ENCODE results near the gene ACSL4. TPM values are rescaled to one million over a fixed set of nuclear protein-coding genes. Genes with fewer than 3 reads are reported as not detected.
"Not testable (repeated sequence)": the region's sequence is repeated elsewhere in the genome, so short reads cannot be mapped to it uniquely, and the experiment has no call there.

Gene ACSL4
- total RNA-seq, 1 donor: 117 TPM

- no peaks in the 10 kb centered on the region for H4K20me1 ChIP-seq (ENCODE audit: insufficient read depth, low read length)
- peaks cover 8% of the 10 kb centered on the region for H3K79me2 ChIP-seq (ENCODE audit: insufficient read depth, low read length)
- H3K9me3 ChIP-seq (ENCODE audit: low read depth, low read length): no peaks in the 10 kb centered on the region
- H3K36me3 ChIP-seq (ENCODE audit: insufficient read depth, low read length): peaks cover 27% of the 10 kb centered on the region
- no peak overlapping the region for H3K4me2 ChIP-seq (ENCODE audit: insufficient read depth, low read length)
- no peak overlapping the region for H3K27ac ChIP-seq (ENCODE audit: low read depth, low read length)
- no peak overlapping the region for H2AFZ ChIP-seq (ENCODE audit: low read length)
- H3K4me1 ChIP-seq (ENCODE audit: insufficient read depth, low read length): no peaks in the 10 kb centered on the region
- H3K27me3 ChIP-seq (ENCODE audit: insufficient read depth, low read length): peaks cover 2% of the 10 kb centered on the region
- H3K4me3 ChIP-seq (ENCODE audit: insufficient read depth, low read length): no peak overlapping the region
- no peak for DNase-seq (ENCODE audit: insufficient read length, low spot score, missing footprints)
- TF ChIP-seq CTCF (IDR thresholded peaks at IDR 0.05; ENCODE audit: extremely low read depth, low read depth, low read length): no peak
Observed at GRCh38 chrX:109667986-109668385, 65.1 kb downstream of the ACSL4 start.

- H3K4me3 ChIP-seq (ENCODE audit: insufficient read depth, low read length): no peak overlapping the region
- H3K27me3 ChIP-seq (ENCODE audit: insufficient read depth, low read length): peaks cover 5% of the 10 kb centered on the region
- H3K36me3 ChIP-seq (ENCODE audit: insufficient read depth, low read length): peaks cover 26% of the 10 kb centered on the region
- no peak overlapping the region for H2AFZ ChIP-seq (ENCODE audit: low read length)
- no peak overlapping the region for H3K27ac ChIP-seq (ENCODE audit: low read depth, low read length)
- no peaks in the 10 kb centered on the region for H3K9me3 ChIP-seq (ENCODE audit: low read depth, low read length)
- no peaks in the 10 kb centered on the region for H3K4me1 ChIP-seq (ENCODE audit: insufficient read depth, low read length)
- no peak for DNase-seq (ENCODE audit: insufficient read length, low spot score, missing footprints)
- H4K20me1 ChIP-seq (ENCODE audit: insufficient read depth, low read length): peaks cover 5% of the 10 kb centered on the region
- peaks cover 16% of the 10 kb centered on the region for H3K79me2 ChIP-seq (ENCODE audit: insufficient read depth, low read length)
- no peak for TF ChIP-seq CTCF (IDR thresholded peaks at IDR 0.05; ENCODE audit: extremely low read depth, low read depth, low read length)
- H3K4me2 ChIP-seq (ENCODE audit: insufficient read depth, low read length): no peak overlapping the region
Observed at GRCh38 chrX:109660435-109661143, 72.5 kb downstream of the ACSL4 start.

GRCh38 chrX:109658391-109658790 lies 74.7 kb downstream of the ACSL4 start:
- Histone ChIP-seq H3K4me2 (ENCODE audit: insufficient read depth, low read length) (no peak overlapping the region), H3K27ac (ENCODE audit: low read depth, low read length) (no peak overlapping the region), H3K4me1 (ENCODE audit: insufficient read depth, low read length) (no peaks in the 10 kb centered on the region), H4K20me1 (ENCODE audit: insufficient read depth, low read length) (peaks cover 5% of the 10 kb centered on the region), H3K27me3 (ENCODE audit: insufficient read depth, low read length) (peaks cover 5% of the 10 kb centered on the region), H3K79me2 (ENCODE audit: insufficient read depth, low read length) (peaks cover 25% of the 10 kb centered on the region), H3K36me3 (ENCODE audit: insufficient read depth, low read length) (peaks cover 23% of the 10 kb centered on the region), H3K4me3 (ENCODE audit: insufficient read depth, low read length) (no peak overlapping the region), H3K9me3 (ENCODE audit: low read depth, low read length) (no peaks in the 10 kb centered on the region), H2AFZ (ENCODE audit: low read length) (no peak overlapping the region)
- TF ChIP-seq CTCF (IDR thresholded peaks at IDR 0.05; ENCODE audit: extremely low read depth, low read depth, low read length): no peak
- no peak for DNase-seq (ENCODE audit: insufficient read length, low spot score, missing footprints)

GRCh38 chrX:109657364-109657763 lies 75.7 kb downstream of the ACSL4 start:
- H3K4me2 ChIP-seq (ENCODE audit: insufficient read depth, low read length); H3K27me3 ChIP-seq (ENCODE audit: insufficient read depth, low read length); H2AFZ ChIP-seq (ENCODE audit: low read length); DNase-seq (ENCODE audit: insufficient read length, low spot score, missing footprints); H3K27ac ChIP-seq (ENCODE audit: low read depth, low read length); H3K4me3 ChIP-seq (ENCODE audit: insufficient read depth, low read length); H3K4me1 ChIP-seq (ENCODE audit: insufficient read depth, low read length); H3K9me3 ChIP-seq (ENCODE audit: low read depth, low read length); H4K20me1 ChIP-seq (ENCODE audit: insufficient read depth, low read length): not testable (repeated sequence)
- Histone ChIP-seq H3K79me2 (ENCODE audit: insufficient read depth, low read length) (peaks cover 20% of the 10 kb centered on the region), H3K36me3 (ENCODE audit: insufficient read depth, low read length) (peaks cover 13% of the 10 kb centered on the region)
